ENCODE results near the gene TNIK.

The TNIK gene

DNA sequence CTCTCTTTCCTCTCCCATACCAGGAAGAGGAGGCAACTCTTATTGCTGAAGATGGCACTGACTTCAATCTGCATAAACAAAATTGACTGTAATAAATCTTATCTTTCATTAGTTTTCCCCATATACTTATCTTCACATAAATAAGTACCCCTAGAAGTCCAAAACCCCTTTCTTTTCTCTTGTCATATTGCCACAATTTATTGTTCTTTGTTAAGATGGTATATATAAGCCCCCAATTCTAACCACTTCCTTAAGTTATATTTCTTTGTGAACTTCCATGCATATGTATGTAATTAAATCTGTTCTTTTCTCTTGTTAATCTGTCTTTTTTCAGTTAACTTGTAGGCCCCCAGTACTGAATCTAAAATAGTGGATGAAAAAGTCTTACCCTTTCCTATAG, 68.8 kb downstream of the TNIK start:
- H3K36me3 ChIP-seq (ENCODE audit: insufficient read depth): no peaks in the 10 kb centered on the region
- no peaks in the 10 kb centered on the region for H3K79me2 ChIP-seq (ENCODE audit: insufficient read depth, low read depth)
- H3K27me3 ChIP-seq (ENCODE audit: insufficient read depth, low read depth): no peaks in the 10 kb centered on the region
- H3K9ac ChIP-seq: no peak overlapping the region
- no peak overlapping the region for H3K4me2 ChIP-seq
- no peak overlapping the region for H3K27ac ChIP-seq
- H4K20me1 ChIP-seq (ENCODE audit: insufficient read depth): no peaks in the 10 kb centered on the region
- H2AFZ ChIP-seq (ENCODE audit: low read depth): no peak overlapping the region
- TF ChIP-seq, protein P1, sequence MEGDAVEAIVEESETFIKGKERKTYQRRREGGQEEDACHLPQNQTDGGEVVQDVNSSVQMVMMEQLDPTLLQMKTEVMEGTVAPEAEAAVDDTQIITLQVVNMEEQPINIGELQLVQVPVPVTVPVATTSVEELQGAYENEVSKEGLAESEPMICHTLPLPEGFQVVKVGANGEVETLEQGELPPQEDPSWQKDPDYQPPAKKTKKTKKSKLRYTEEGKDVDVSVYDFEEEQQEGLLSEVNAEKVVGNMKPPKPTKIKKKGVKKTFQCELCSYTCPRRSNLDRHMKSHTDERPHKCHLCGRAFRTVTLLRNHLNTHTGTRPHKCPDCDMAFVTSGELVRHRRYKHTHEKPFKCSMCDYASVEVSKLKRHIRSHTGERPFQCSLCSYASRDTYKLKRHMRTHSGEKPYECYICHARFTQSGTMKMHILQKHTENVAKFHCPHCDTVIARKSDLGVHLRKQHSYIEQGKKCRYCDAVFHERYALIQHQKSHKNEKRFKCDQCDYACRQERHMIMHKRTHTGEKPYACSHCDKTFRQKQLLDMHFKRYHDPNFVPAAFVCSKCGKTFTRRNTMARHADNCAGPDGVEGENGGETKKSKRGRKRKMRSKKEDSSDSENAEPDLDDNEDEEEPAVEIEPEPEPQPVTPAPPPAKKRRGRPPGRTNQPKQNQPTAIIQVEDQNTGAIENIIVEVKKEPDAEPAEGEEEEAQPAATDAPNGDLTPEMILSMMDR (conservative IDR thresholded peaks at IDR 0.05; ENCODE audit: low read depth, low read length): no peak
- H3K4me1 ChIP-seq (ENCODE audit: low read depth, poor library complexity, severe bottlenecking): no peaks in the 10 kb centered on the region
- no peak overlapping the region for H3K4me3 ChIP-seq (IDR thresholded peaks at IDR 0.05; ENCODE audit: insufficient read depth, low read depth, low read length)

DNA sequence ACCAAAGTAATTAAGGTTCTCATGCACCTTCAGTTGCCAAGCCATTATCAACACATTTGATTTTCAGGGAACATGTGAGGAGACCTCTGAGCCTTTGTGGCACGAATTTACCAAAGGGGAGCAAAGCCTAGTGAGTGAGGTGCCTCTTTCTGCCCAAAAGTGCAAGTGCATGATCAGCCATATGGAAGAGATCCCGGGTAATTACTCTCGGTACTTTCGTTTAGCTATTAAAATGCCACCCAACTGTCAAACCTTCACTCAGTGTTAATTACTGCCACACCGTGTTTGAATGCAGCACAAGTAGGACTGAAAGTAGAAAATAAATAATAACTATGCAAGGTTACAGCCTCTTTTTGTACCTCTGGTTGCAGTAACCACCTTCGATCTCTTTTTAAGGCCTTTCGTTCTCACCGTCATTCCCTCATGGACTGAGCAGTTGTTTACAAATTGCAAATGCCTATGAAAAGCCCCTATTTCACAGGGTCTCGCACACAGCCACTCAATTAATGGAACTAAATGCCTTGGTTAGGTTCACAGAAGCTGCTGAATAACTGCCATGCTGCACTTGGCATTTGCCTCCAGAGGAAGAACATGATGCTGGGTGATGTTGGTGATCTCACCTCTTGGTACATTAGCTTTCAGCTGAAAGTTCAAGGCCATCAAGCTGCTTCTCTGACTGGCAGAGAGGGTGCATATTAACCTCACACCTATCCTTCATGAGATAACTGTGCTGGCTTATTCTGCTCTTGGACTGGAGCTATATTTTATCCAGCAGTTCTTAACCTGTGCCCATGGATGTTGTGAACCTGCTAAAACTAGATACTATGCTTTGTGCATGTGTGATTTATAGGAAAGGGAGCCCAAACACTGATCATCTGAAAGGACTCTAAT, 69.9 kb downstream of the TNIK start:
- Histone ChIP-seq H3K4me2 (no peak overlapping the region), H2AFZ (ENCODE audit: low read depth) (no peak overlapping the region), H3K27ac (no peak overlapping the region), H3K4me3 (IDR thresholded peaks at IDR 0.05; ENCODE audit: insufficient read depth, low read depth, low read length) (no peak overlapping the region), H3K9ac (no peak overlapping the region), H3K79me2 (ENCODE audit: insufficient read depth, low read depth) (no peaks in the 10 kb centered on the region), H3K4me1 (ENCODE audit: low read depth, poor library complexity, severe bottlenecking) (no peaks in the 10 kb centered on the region), H3K36me3 (ENCODE audit: insufficient read depth) (no peaks in the 10 kb centered on the region), H4K20me1 (ENCODE audit: insufficient read depth) (no peaks in the 10 kb centered on the region), H3K27me3 (ENCODE audit: insufficient read depth, low read depth) (no peaks in the 10 kb centered on the region)
- TF ChIP-seq, protein P1 (conservative IDR thresholded peaks at IDR 0.05; ENCODE audit: low read depth, low read length): no peak

DNA sequence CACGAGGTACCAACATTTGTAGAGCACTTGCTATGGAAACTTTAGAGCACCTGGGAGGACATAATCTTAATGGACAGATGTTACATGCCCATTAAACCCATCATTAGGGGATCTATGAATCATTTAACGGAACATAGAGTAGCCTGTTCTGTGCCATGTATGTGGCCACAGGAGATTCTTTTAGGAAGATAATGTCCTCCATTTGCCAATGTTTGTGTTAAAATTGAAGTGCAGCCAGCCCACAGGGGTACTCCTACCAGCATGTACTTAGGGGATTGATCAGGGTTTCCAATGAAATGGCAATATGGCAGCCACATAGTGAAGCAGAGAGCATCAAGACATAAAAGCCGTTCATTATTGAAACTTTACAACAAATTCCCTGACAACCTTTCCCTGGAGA, 70.7 kb downstream of the TNIK start:
- Histone ChIP-seq H3K9ac (no peak overlapping the region), H3K4me1 (ENCODE audit: low read depth, poor library complexity, severe bottlenecking) (no peaks in the 10 kb centered on the region), H4K20me1 (ENCODE audit: insufficient read depth) (no peaks in the 10 kb centered on the region), H3K4me2 (no peak overlapping the region), H3K27me3 (ENCODE audit: insufficient read depth, low read depth) (no peaks in the 10 kb centered on the region), H3K4me3 (IDR thresholded peaks at IDR 0.05; ENCODE audit: insufficient read depth, low read depth, low read length) (no peak overlapping the region), H2AFZ (ENCODE audit: low read depth) (no peak overlapping the region), H3K79me2 (ENCODE audit: insufficient read depth, low read depth) (no peaks in the 10 kb centered on the region), H3K27ac (no peak overlapping the region), H3K36me3 (ENCODE audit: insufficient read depth) (no peaks in the 10 kb centered on the region)
- TF ChIP-seq, protein P1 (conservative IDR thresholded peaks at IDR 0.05; ENCODE audit: low read depth, low read length): no peak

DNA sequence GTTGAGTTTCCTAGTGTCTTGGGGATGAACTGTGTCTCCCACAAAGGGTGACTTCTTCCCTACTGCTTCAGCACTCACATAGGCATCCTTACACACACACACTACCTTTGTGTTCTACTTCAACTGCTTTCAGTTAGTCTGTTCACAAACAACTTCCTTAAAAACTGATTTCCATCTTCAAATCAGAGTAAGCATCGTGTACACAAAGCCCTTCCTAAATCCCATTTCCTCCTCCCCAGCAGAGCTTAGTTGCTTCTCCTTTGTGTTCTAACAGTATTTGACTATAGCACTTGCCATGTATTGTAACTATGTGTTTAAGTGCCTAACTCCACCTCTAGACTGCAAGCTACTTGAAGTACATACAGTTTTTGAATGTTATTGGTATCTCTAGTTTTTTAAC, 71.7 kb downstream of the TNIK start:
- no peaks in the 10 kb centered on the region for H4K20me1 ChIP-seq (ENCODE audit: insufficient read depth)
- no peak overlapping the region for H3K4me2 ChIP-seq
- no peaks in the 10 kb centered on the region for H3K79me2 ChIP-seq (ENCODE audit: insufficient read depth, low read depth)
- TF ChIP-seq, protein P1 (conservative IDR thresholded peaks at IDR 0.05; ENCODE audit: low read depth, low read length): no peak
- no peaks in the 10 kb centered on the region for H3K36me3 ChIP-seq (ENCODE audit: insufficient read depth)
- H3K9ac ChIP-seq: no peak overlapping the region
- no peak overlapping the region for H3K27ac ChIP-seq
- H3K27me3 ChIP-seq (ENCODE audit: insufficient read depth, low read depth): no peaks in the 10 kb centered on the region
- H3K4me3 ChIP-seq (IDR thresholded peaks at IDR 0.05; ENCODE audit: insufficient read depth, low read depth, low read length): no peak overlapping the region
- H2AFZ ChIP-seq (ENCODE audit: low read depth): no peak overlapping the region
- no peaks in the 10 kb centered on the region for H3K4me1 ChIP-seq (ENCODE audit: low read depth, poor library complexity, severe bottlenecking)
